ENCODE results near the gene RFTN1. TPM values are rescaled to one million over a fixed set of nuclear protein-coding genes. Genes with fewer than 3 reads are reported as not detected.

RFTN1 gene
- total and polyA plus RNA-seq, 3 donors from 2014 or later = 20.8 to 25.7 (median 22.2) TPM

DNA sequence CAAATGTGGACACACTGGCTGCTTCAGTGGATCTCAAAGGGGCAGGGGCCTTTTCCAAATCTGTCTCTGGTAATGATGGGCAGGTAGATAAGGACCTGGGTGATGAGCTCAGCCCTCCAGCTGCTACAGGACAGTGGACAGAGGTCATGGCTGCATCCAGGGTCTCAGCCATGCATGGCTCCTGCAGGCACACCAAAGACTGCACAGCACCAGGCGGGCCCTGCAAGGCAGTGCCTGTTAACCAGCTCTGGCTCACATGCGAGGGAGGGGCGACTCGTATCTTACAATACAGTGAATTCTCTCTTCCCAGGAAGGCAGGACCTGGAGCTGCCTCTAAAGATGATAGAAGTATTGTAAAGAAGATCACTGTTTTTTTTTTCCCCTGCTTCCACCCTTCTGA is 189.8 kb downstream of the RFTN1 start:
- no peaks in the 10 kb centered on the region for H3K4me1 ChIP-seq
- intact Hi-C loops (cut with DNase I; ENCODE audit: low total_unique reads) = no loop called here
- H3K36me3 ChIP-seq (ENCODE audit: low read depth, missing control alignments) = no peaks in the 10 kb centered on the region
- TF ChIP-seq POLR2A (IDR thresholded peaks at IDR 0.05) = no peak
- no peak overlapping the region for H3K4me3 ChIP-seq
- no peak for DNase-seq
- no peak overlapping the region for H3K27ac ChIP-seq
- H3K9me3 ChIP-seq = no peaks in the 10 kb centered on the region
- H3K27me3 ChIP-seq = no peaks in the 10 kb centered on the region
- 91 to 97% methylated on average over 4 of the region's 4 CpGs for WGBS, 2 donors

DNA sequence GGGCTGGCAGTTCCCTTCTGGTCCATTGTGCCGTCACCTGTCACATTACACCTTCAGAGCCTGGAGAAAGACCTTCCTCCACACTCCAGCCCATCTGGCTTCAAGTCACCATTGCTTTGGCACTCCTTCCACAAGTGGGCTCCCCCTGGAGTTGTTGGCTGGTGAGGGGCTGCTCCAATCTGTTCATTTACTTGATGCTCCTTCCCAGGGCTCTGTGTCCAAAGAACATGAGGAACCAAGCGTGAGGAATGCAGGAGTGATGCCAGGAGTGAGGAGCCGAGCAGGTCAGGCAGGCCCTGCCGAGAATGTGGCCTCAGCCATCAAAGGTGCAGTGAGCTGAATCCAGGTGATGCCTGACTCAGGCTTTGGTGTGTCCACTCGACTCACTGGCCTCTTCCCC is 191.3 kb downstream of the RFTN1 start:
- no peaks in the 10 kb centered on the region for H3K27me3 ChIP-seq
- no peak overlapping the region for H3K27ac ChIP-seq
- H3K36me3 ChIP-seq (ENCODE audit: low read depth, missing control alignments) = no peaks in the 10 kb centered on the region
- TF ChIP-seq, protein P1, sequence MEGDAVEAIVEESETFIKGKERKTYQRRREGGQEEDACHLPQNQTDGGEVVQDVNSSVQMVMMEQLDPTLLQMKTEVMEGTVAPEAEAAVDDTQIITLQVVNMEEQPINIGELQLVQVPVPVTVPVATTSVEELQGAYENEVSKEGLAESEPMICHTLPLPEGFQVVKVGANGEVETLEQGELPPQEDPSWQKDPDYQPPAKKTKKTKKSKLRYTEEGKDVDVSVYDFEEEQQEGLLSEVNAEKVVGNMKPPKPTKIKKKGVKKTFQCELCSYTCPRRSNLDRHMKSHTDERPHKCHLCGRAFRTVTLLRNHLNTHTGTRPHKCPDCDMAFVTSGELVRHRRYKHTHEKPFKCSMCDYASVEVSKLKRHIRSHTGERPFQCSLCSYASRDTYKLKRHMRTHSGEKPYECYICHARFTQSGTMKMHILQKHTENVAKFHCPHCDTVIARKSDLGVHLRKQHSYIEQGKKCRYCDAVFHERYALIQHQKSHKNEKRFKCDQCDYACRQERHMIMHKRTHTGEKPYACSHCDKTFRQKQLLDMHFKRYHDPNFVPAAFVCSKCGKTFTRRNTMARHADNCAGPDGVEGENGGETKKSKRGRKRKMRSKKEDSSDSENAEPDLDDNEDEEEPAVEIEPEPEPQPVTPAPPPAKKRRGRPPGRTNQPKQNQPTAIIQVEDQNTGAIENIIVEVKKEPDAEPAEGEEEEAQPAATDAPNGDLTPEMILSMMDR (IDR thresholded peaks at IDR 0.05) = no peak
- TF ChIP-seq POLR2A (IDR thresholded peaks at IDR 0.05) = no peak
- no peaks in the 10 kb centered on the region for H3K4me1 ChIP-seq
- 83 to 85% methylated on average over 5 of the region's 5 CpGs for WGBS, 2 donors
- H3K4me3 ChIP-seq = no peak overlapping the region
- intact Hi-C loops (cut with DNase I; ENCODE audit: low total_unique reads) = no loop called here
- no peak for DNase-seq
- no peaks in the 10 kb centered on the region for H3K9me3 ChIP-seq

DNA sequence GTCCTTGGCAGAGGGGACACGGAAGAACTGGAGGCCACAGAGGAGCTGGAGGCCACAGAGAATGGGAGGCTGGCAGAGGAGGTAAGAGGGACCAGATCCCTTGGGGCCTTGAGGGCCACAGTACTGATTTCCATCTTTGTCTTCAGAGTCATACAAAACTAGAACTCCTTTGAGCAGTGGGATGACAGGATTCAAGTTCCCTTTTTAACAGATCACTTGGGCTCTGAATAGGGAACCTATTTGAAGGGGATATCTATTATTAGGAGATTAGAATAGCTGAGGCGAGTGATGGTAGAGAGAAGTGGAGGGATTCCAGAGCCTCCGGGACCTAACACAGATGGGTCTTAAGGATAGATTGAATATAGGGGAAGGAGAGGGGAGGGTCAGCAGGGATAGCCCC is 192.8 kb downstream of the RFTN1 start:
- WGBS, 2 donors = 82 to 93% methylated on average over 3 of the region's 3 CpGs

DNA sequence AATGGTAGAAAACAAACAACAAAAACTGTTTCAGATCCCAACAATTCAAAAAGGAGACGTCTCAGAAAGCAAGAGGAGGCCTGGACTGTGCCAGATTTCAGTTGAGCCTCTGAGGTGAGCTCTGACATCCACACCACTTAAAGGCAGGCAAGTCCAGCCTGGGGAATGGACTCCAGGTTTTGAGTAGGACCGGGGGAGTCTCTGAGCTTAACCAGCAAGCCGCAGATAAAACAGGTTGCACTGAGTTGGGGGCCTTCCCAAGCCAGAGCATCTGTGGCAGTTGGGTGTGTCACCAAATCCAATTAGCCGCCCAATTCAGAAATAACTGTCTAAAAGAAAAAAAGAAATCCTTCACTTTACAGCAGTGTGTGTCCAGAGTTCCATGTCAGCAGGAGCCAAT is 193.8 kb downstream of the RFTN1 start:
- no peaks in the 10 kb centered on the region for H3K9me3 ChIP-seq
- no peak overlapping the region for H3K27ac ChIP-seq
- intact Hi-C loops (cut with DNase I; ENCODE audit: low total_unique reads) = no loop called here
- DNase-seq = no peak
- WGBS, 2 donors = 90 to 98% methylated on average over 4 of the region's 4 CpGs
- H3K36me3 ChIP-seq (ENCODE audit: low read depth, missing control alignments) = no peaks in the 10 kb centered on the region
- H3K4me3 ChIP-seq = no peak overlapping the region
- H3K27me3 ChIP-seq = no peaks in the 10 kb centered on the region
- H3K4me1 ChIP-seq = no peaks in the 10 kb centered on the region
- TF ChIP-seq POLR2A (IDR thresholded peaks at IDR 0.05) = no peak
- TF ChIP-seq, protein P1 (IDR thresholded peaks at IDR 0.05) = no peak

More for the DNA sequence above, 192.8 kb downstream of the RFTN1 start:
- no peak for TF ChIP-seq POLR2A (IDR thresholded peaks at IDR 0.05)
- TF ChIP-seq, protein P1 (IDR thresholded peaks at IDR 0.05) = no peak
- no peak overlapping the region for H3K27ac ChIP-seq
- no peak for DNase-seq
- H3K4me1 ChIP-seq = no peaks in the 10 kb centered on the region
- H3K36me3 ChIP-seq (ENCODE audit: low read depth, missing control alignments) = no peaks in the 10 kb centered on the region
- intact Hi-C loops (cut with DNase I; ENCODE audit: low total_unique reads) = no loop called here
- H3K9me3 ChIP-seq = no peaks in the 10 kb centered on the region
- H3K4me3 ChIP-seq = no peak overlapping the region
- H3K27me3 ChIP-seq = no peaks in the 10 kb centered on the region

DNA sequence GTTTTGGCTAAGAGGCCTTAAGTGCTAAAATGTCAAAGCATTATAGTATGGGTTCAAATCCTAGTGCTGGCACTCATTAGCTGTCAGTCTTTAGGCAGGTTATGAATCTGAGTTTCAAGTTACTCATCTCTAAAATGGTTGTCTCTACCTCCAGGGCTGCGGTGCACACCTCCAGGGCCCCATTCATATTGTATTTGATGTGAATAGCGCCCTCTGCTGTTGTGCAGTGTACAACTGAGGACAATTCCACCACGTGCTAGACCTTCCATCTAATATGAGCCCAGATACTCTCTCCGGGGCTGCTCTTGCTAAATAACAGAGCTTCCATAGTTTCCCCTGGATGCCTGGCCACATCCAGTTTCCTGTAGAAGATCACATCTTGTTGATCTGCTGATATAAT is 194.2 kb downstream of the RFTN1 start:
- Histone ChIP-seq H3K27me3 (no peaks in the 10 kb centered on the region), H3K36me3 (ENCODE audit: low read depth, missing control alignments) (no peaks in the 10 kb centered on the region), H3K4me1 (no peaks in the 10 kb centered on the region), H3K9me3 (no peaks in the 10 kb centered on the region), H3K27ac (no peak overlapping the region), H3K4me3 (no peak overlapping the region)
- TF ChIP-seq POLR2A (IDR thresholded peaks at IDR 0.05) = no peak
- TF ChIP-seq, protein P1 (IDR thresholded peaks at IDR 0.05) = peak in 1 of 3 experiments; percentile 21
- intact Hi-C loops (cut with DNase I; ENCODE audit: low total_unique reads) = no loop called here
- peak; percentile 60 for DNase-seq
- WGBS, 2 donors = 84 to 87% methylated on average over 4 of the region's 4 CpGs

All from testis (tissue), 3 donors.